Upper lobe of left lung (tissue), 6 donors: ENCODE results near the gene PARN. TPM values are rescaled to one million over a fixed set of nuclear protein-coding genes. Genes with fewer than 3 reads are reported as not detected.
A peak's percentile ranks its signal among the peaks of the same experiment; 100 is the strongest.

ENCODE experiments used
- ATAC-seq, 2 donors: fragments of 200-7000 bp; cut with Tn5 transposase; one replicate each; pipeline ENCODE4 v1.9.1; 2022; ENCODE audit warnings: mild to moderate bottlenecking in 2 of 2, moderate library complexity in 2 of 2; ENCODE audit not compliant: low FRiP score in 2 of 2
- DNase-seq, 2 donors: peaks; one replicate each; pipeline ENCODE4 v3.0.0-alpha.2; 2019 to 2020
- H3K27ac ChIP-seq, 4 donors: fragments of 200-600 bp; sonication (generic); one replicate each; pipeline ENCODE4 v1.5.1; 2016 to 2019
- H3K27me3 ChIP-seq, 4 donors: fragments of 200-600 bp; sonication (generic); one replicate each; pipeline ENCODE4 v1.5.1; 2017 to 2019
- H3K36me3 ChIP-seq, 4 donors: fragments of 200-600 bp; sonication (generic); one replicate each; pipeline ENCODE4 v1.5.1; 2016 to 2019
- H3K4me1 ChIP-seq, 4 donors: fragments of 200-600 bp; sonication (generic); one replicate each; pipeline ENCODE4 v1.5.1; 2018 to 2019
- H3K4me3 ChIP-seq, 4 donors: fragments of 200-600 bp; sonication (generic); one replicate each; pipeline ENCODE4 v1.5.1; 2017 to 2019; ENCODE audit warnings: mild to moderate bottlenecking in 2 of 4, moderate library complexity in 1 of 4
- H3K9me3 ChIP-seq, 4 donors: fragments of 200-600 bp; sonication (generic); one replicate each; pipeline ENCODE4 v1.5.1; 2018 to 2019
- EP300 ChIP-seq, 4 donors: sonication (generic); formaldehyde crosslinking; IDR thresholded peaks; one replicate each; pipeline ENCODE4 v1.5.1; 2017; ENCODE audit warnings: antibody characterized with exemption in 4 of 4, control low read depth in 2 of 4
- POLR2A ChIP-seq, 4 donors: fragments of 450-650 bp; IDR thresholded peaks; one replicate each; pipeline ENCODE4 v1.5.1; 2016 to 2017; ENCODE audit warnings: antibody characterized with exemption in 4 of 4, mild to moderate bottlenecking in 2 of 4
- POLR2AphosphoS5 ChIP-seq, 2 donors: sonication (generic); formaldehyde crosslinking; IDR thresholded peaks; one replicate each; pipeline ENCODE4 v1.5.1; 2017; ENCODE audit warnings: antibody characterized with exemption in 2 of 2
- WGBS, 2 donors: methylation state at CpG; one replicate each; pipeline ENCODE4 v1.1.5; 2017 to 2018; 5-methylcytosine and 5-hydroxymethylcytosine counted together
- total RNA-seq, 6 donors: library from RNA; depleted of rRNA in 4 of 6; stranded (reverse); fragments of >200 nt in 4 of 6; gene quantifications; one replicate each; pipeline versions ENCODE4 v1.1.0 to v1.2.1, GENCODE V29; 2016 to 2021
- TF ChIP-seq, protein P1 (sequence below), 6 experiments: fragments of 450-650 bp in 4 of 6; fragments of 200-600 bp in 2 of 6; sonication (generic) in 2 of 6; IDR thresholded peaks; one replicate each; pipeline ENCODE4 v1.5.1; 2016 to 2019; ENCODE audit warnings: antibody characterized with exemption in 6 of 6
- donor health status: DM: no; HTN: no; CAD: no; lungs with moderate emphysema.
- donor health status: DM: no; HTN: yes; CAD: no; lungs with severe emphysema.

PARN gene
- total RNA-seq, 6 donors from 2014 or later = 25.6 to 133 (median 37.3) TPM

DNA sequence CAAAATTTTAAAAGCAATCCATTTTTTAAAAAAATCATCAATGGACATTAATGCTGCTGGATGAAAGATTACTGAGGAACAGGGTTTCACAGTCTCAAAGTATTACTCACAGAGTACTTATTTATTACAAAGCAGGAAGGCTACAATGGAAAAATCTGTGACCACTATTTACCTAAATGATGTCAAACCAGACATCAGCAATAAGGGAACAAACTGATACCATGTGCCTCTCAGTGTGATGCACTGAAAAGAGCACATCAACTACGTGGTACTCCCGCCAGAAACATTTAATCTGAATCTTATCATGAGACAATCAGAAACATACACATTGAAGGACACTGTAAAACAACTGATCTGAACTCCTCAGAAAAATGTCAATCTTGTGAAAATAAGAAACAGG is 124.2 kb downstream of the PARN start:
- no peak for TF ChIP-seq EP300 (IDR thresholded peaks at IDR 0.05)
- TF ChIP-seq, protein P1, sequence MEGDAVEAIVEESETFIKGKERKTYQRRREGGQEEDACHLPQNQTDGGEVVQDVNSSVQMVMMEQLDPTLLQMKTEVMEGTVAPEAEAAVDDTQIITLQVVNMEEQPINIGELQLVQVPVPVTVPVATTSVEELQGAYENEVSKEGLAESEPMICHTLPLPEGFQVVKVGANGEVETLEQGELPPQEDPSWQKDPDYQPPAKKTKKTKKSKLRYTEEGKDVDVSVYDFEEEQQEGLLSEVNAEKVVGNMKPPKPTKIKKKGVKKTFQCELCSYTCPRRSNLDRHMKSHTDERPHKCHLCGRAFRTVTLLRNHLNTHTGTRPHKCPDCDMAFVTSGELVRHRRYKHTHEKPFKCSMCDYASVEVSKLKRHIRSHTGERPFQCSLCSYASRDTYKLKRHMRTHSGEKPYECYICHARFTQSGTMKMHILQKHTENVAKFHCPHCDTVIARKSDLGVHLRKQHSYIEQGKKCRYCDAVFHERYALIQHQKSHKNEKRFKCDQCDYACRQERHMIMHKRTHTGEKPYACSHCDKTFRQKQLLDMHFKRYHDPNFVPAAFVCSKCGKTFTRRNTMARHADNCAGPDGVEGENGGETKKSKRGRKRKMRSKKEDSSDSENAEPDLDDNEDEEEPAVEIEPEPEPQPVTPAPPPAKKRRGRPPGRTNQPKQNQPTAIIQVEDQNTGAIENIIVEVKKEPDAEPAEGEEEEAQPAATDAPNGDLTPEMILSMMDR (IDR thresholded peaks at IDR 0.05) = no peak
- TF ChIP-seq POLR2AphosphoS5 (IDR thresholded peaks at IDR 0.05) = no peak
- no peak for TF ChIP-seq POLR2A (IDR thresholded peaks at IDR 0.05)
- DNase-seq = no peak
- no peaks in the 10 kb centered on the region for H3K36me3 ChIP-seq
- H3K4me3 ChIP-seq = no peak overlapping the region
- ATAC-seq = no peak
- no peak overlapping the region for H3K27ac ChIP-seq
- H3K27me3 ChIP-seq = no peaks in the 10 kb centered on the region
- peaks cover 9 to 21% (median 16%) of the 10 kb centered on the region in 4 donors for H3K4me1 ChIP-seq
- WGBS, 2 donors = 77 to 86% methylated on average over 2 of the region's 2 CpGs
- no peaks in the 10 kb centered on the region for H3K9me3 ChIP-seq

- Histone ChIP-seq H3K4me1 (peaks cover 11 to 21% (median 16%) of the 10 kb centered on the region in 4 donors), H3K4me3 (no peak overlapping the region), H3K9me3 (no peaks in the 10 kb centered on the region), H3K27ac (no peak overlapping the region), H3K27me3 (no peaks in the 10 kb centered on the region), H3K36me3 (no peaks in the 10 kb centered on the region)
- ATAC-seq (no peak), DNase-seq (no peak)
- WGBS, 2 donors = 82 to 93% methylated on average over 9 of the region's 9 CpGs
- no peak for TF ChIP-seq POLR2AphosphoS5 (IDR thresholded peaks at IDR 0.05)
- no peak for TF ChIP-seq POLR2A (IDR thresholded peaks at IDR 0.05)
- TF ChIP-seq, protein P1 (IDR thresholded peaks at IDR 0.05) = no peak
- TF ChIP-seq EP300 (IDR thresholded peaks at IDR 0.05) = no peak
Measured at GRCh38 chr16:14502932-14503741, 126.9 kb downstream of the PARN start.

DNA sequence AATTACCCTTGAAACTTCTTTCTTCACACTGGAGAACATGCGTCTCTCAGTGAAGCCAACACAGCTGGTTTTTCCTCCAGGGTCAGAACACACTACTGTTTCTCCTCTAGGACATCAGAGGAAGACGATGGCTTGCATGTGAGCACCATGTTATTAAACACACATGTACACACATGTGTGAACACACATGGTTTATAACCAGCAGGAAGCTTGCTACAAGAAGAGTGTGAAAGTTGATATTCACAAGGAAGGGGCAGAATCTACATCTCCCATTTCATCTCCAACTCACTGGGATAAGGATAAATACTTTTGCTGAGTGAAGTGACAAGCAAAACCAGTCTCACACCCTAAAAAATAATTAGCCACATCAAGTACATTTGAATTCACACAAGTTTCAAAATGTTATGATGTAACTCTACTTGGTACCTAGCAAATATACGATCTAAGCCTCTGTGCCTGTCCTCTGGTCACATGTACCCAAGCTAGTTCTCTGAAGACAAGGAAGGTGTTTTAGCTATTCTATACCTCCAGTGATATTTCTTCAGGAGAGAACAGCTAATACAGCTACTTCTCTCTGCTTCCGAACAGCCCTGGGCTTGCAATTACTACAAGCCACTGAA is 127.7 kb downstream of the PARN start:
- no peak for DNase-seq
- Histone ChIP-seq H3K27ac (peak overlapping the region; percentile 36 to 50 (median 38)), H3K36me3 (no peaks in the 10 kb centered on the region), H3K27me3 (no peaks in the 10 kb centered on the region), H3K4me1 (peaks cover 11 to 21% (median 16%) of the 10 kb centered on the region in 4 donors), H3K4me3 (no peak overlapping the region), H3K9me3 (no peaks in the 10 kb centered on the region)
- TF ChIP-seq, protein P1 (IDR thresholded peaks at IDR 0.05) = no peak
- no peak for TF ChIP-seq EP300 (IDR thresholded peaks at IDR 0.05)
- TF ChIP-seq POLR2A (IDR thresholded peaks at IDR 0.05) = no peak
- TF ChIP-seq POLR2AphosphoS5 (IDR thresholded peaks at IDR 0.05) = no peak
- 70 to 83% methylated on average over 4 of the region's 4 CpGs for WGBS, 2 donors
- ATAC-seq = peak in 1 of 2 donors; percentile 30

DNA sequence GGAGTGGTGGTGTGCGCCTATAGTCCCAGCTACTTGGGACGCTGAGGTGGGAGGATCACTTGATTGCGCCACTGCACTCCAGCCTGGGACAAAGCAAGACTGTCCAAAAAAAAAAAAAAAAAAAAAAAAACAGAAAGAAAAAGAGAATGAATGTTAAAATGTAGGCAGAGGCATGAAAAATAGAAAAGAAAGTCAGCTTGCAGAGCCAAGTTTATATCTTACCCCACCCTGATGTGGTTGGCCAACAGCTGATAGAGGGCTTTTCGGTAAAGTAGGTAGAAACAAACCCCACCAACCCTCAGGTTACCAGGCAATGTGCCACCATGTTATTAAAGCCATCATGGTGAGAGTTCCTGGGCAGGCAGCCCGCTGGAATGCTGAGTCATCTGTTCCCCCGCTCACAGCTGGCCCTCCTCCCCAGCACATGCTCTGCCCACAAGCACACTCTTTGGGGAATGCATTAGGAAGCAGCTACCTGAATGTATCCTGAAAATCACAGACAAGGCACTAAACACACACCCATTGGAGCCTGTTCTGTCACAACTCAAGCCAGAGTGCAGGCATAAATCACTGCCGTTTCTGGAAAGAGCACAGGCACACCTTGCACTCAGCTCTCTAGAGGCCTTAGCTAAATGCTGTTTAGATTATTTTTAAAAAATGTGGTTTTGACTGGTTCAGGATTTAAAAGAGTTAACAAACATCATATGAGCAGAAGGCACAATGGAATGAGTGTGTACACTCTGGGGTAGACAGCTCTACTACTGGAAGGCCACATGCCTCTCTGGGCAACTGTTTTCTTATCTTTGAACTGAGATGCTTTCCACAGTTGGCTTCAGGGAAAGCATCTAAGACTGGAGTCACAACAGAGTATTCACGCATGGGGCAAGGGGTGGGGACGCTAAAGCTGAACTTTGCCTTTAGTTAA is 128.5 kb downstream of the PARN start:
- DNase-seq = peak; percentile 40 to 91
- no peaks in the 10 kb centered on the region for H3K36me3 ChIP-seq
- no peaks in the 10 kb centered on the region for H3K9me3 ChIP-seq
- H3K27ac ChIP-seq = peak overlapping the region; percentile 36 to 50 (median 38)
- no peak overlapping the region for H3K4me3 ChIP-seq
- H3K27me3 ChIP-seq = no peaks in the 10 kb centered on the region
- peak; percentile 92 to 95 for ATAC-seq
- TF ChIP-seq POLR2AphosphoS5 (IDR thresholded peaks at IDR 0.05) = peak; percentile 39 to 76
- no peak for TF ChIP-seq POLR2A (IDR thresholded peaks at IDR 0.05)
- TF ChIP-seq, protein P1 (IDR thresholded peaks at IDR 0.05) = no peak
- TF ChIP-seq EP300 (IDR thresholded peaks at IDR 0.05) = peak in 1 of 4 donors; percentile 44
- peaks cover 13 to 21% (median 18%) of the 10 kb centered on the region in 4 donors for H3K4me1 ChIP-seq
- 51 to 52% methylated on average over 8 of the region's 9 CpGs for WGBS, 2 donors
